ENCODE measurements around the gene DPP6.

Gene DPP6

GRCh38 chr7:154308928-154309327, 256.7 kb downstream of the DPP6 start:
- ChIA-PET CTCF (no interaction called here), POLR2A (no interaction called here)
- Histone ChIP-seq H3K9me3 (ENCODE audit: control extremely low read depth in 1 of 5, control insufficient read depth in 4 of 5, insufficient read depth in 2 of 5, low read depth in 1 of 5, low read length in 4 of 5) (peaks cover 0 to 3% (median 0%) of the 10 kb centered on the region in 5 experiments), H3K27me3 (replicated peaks in 2 of 5; ENCODE audit: control insufficient read depth in 4 of 5, insufficient read depth in 5 of 5, low read length in 4 of 5) (peaks cover 4 to 24% (median 10%) of the 10 kb centered on the region in 5 experiments), H3K4me3 (ENCODE audit: control insufficient read depth in 1 of 7, extremely low read depth in 1 of 7, insufficient read depth in 4 of 7, low read depth in 2 of 7, low read length in 6 of 7) (no peak overlapping the region), H3K4me1 (ENCODE audit: control extremely low read depth in 1 of 4, control insufficient read depth in 4 of 4, insufficient read depth in 4 of 4, low read length in 3 of 4) (no peaks in the 10 kb centered on the region), H3K36me3 (ENCODE audit: control insufficient read depth in 4 of 4, insufficient read depth in 4 of 4, low read length in 3 of 4) (no peaks in the 10 kb centered on the region), H3K27ac (ENCODE audit: insufficient read depth in 1 of 2, low read depth in 1 of 2, low read length in 2 of 2, poor library complexity in 1 of 2, severe bottlenecking in 2 of 2) (no peak overlapping the region)
- WGBS (ENCODE audit: insufficient coverage) = 60% methylated on average over 1 of the region's 5 CpGs
- no peak for DNase-seq

- DNase-seq = no peak
- WGBS (ENCODE audit: insufficient coverage) = 81% methylated on average over 3 of the region's 4 CpGs
- H3K36me3 ChIP-seq (ENCODE audit: control insufficient read depth in 4 of 4, insufficient read depth in 4 of 4, low read length in 3 of 4) = no peaks in the 10 kb centered on the region
- no peaks in the 10 kb centered on the region for H3K4me1 ChIP-seq (ENCODE audit: control extremely low read depth in 1 of 4, control insufficient read depth in 4 of 4, insufficient read depth in 4 of 4, low read length in 3 of 4)
- ChIA-PET POLR2A (no interaction called here), CTCF (no interaction called here)
- H3K27me3 ChIP-seq (replicated peaks in 2 of 5; ENCODE audit: control insufficient read depth in 4 of 5, insufficient read depth in 5 of 5, low read length in 4 of 5) = peaks cover 0 to 13% (median 5%) of the 10 kb centered on the region in 5 experiments
- no peak overlapping the region for H3K4me3 ChIP-seq (ENCODE audit: control insufficient read depth in 1 of 7, extremely low read depth in 1 of 7, insufficient read depth in 4 of 7, low read depth in 2 of 7, low read length in 6 of 7)
- H3K27ac ChIP-seq (ENCODE audit: insufficient read depth in 1 of 2, low read depth in 1 of 2, low read length in 2 of 2, poor library complexity in 1 of 2, severe bottlenecking in 2 of 2) = no peak overlapping the region
- H3K9me3 ChIP-seq (ENCODE audit: control extremely low read depth in 1 of 5, control insufficient read depth in 4 of 5, insufficient read depth in 2 of 5, low read depth in 1 of 5, low read length in 4 of 5) = peaks cover 0 to 3% (median 0%) of the 10 kb centered on the region in 5 experiments
Measured at GRCh38 chr7:154310114-154310513, 257.9 kb downstream of the DPP6 start.

GRCh38 chr7:154324196-154324595, 272.0 kb downstream of the DPP6 start:
- Histone ChIP-seq H3K9me3 (ENCODE audit: control extremely low read depth in 1 of 5, control insufficient read depth in 4 of 5, insufficient read depth in 2 of 5, low read depth in 1 of 5, low read length in 4 of 5) (no peaks in the 10 kb centered on the region), H3K4me3 (ENCODE audit: control insufficient read depth in 1 of 7, extremely low read depth in 1 of 7, insufficient read depth in 4 of 7, low read depth in 2 of 7, low read length in 6 of 7) (no peak overlapping the region), H3K27ac (ENCODE audit: insufficient read depth in 1 of 2, low read depth in 1 of 2, low read length in 2 of 2, poor library complexity in 1 of 2, severe bottlenecking in 2 of 2) (no peak overlapping the region), H3K4me1 (ENCODE audit: control extremely low read depth in 1 of 4, control insufficient read depth in 4 of 4, insufficient read depth in 4 of 4, low read length in 3 of 4) (no peaks in the 10 kb centered on the region), H3K27me3 (replicated peaks in 2 of 5; ENCODE audit: control insufficient read depth in 4 of 5, insufficient read depth in 5 of 5, low read length in 4 of 5) (no peaks in the 10 kb centered on the region), H3K36me3 (ENCODE audit: control insufficient read depth in 4 of 4, insufficient read depth in 4 of 4, low read length in 3 of 4) (no peaks in the 10 kb centered on the region)
- ChIA-PET CTCF (no interaction called here), POLR2A (no interaction called here)
- DNase-seq = no peak
- 95% methylated on average over 7 of the region's 9 CpGs for WGBS (ENCODE audit: insufficient coverage)

GRCh38 chr7:154326421-154326820, 274.2 kb downstream of the DPP6 start:
- no peak for DNase-seq
- Histone ChIP-seq H3K4me3 (ENCODE audit: control insufficient read depth in 1 of 7, extremely low read depth in 1 of 7, insufficient read depth in 4 of 7, low read depth in 2 of 7, low read length in 6 of 7) (no peak overlapping the region), H3K9me3 (ENCODE audit: control extremely low read depth in 1 of 5, control insufficient read depth in 4 of 5, insufficient read depth in 2 of 5, low read depth in 1 of 5, low read length in 4 of 5) (no peaks in the 10 kb centered on the region), H3K36me3 (ENCODE audit: control insufficient read depth in 4 of 4, insufficient read depth in 4 of 4, low read length in 3 of 4) (no peaks in the 10 kb centered on the region), H3K27me3 (replicated peaks in 2 of 5; ENCODE audit: control insufficient read depth in 4 of 5, insufficient read depth in 5 of 5, low read length in 4 of 5) (no peaks in the 10 kb centered on the region), H3K27ac (ENCODE audit: insufficient read depth in 1 of 2, low read depth in 1 of 2, low read length in 2 of 2, poor library complexity in 1 of 2, severe bottlenecking in 2 of 2) (no peak overlapping the region), H3K4me1 (ENCODE audit: control extremely low read depth in 1 of 4, control insufficient read depth in 4 of 4, insufficient read depth in 4 of 4, low read length in 3 of 4) (no peaks in the 10 kb centered on the region)
- ChIA-PET POLR2A (no interaction called here), CTCF (no interaction called here)
- no CpG with 5 or more reads among the region's 3 CpGs for WGBS (ENCODE audit: insufficient coverage)

GRCh38 chr7:154330318-154330717, 278.1 kb downstream of the DPP6 start:
- WGBS (ENCODE audit: insufficient coverage) = 97% methylated on average over 12 of the region's 12 CpGs
- CTCF ChIA-PET = no interaction called here
- no peaks in the 10 kb centered on the region for H3K36me3 ChIP-seq (ENCODE audit: control insufficient read depth in 4 of 4, insufficient read depth in 4 of 4, low read length in 3 of 4)
- H3K4me1 ChIP-seq (ENCODE audit: control extremely low read depth in 1 of 4, control insufficient read depth in 4 of 4, insufficient read depth in 4 of 4, low read length in 3 of 4) = no peaks in the 10 kb centered on the region
- POLR2A ChIA-PET = no interaction called here
- DNase-seq = no peak
- no peak overlapping the region for H3K27ac ChIP-seq (ENCODE audit: insufficient read depth in 1 of 2, low read depth in 1 of 2, low read length in 2 of 2, poor library complexity in 1 of 2, severe bottlenecking in 2 of 2)
- H3K9me3 ChIP-seq (ENCODE audit: control extremely low read depth in 1 of 5, control insufficient read depth in 4 of 5, insufficient read depth in 2 of 5, low read depth in 1 of 5, low read length in 4 of 5) = no peaks in the 10 kb centered on the region
- H3K4me3 ChIP-seq (ENCODE audit: control insufficient read depth in 1 of 7, extremely low read depth in 1 of 7, insufficient read depth in 4 of 7, low read depth in 2 of 7, low read length in 6 of 7) = no peak overlapping the region
- H3K27me3 ChIP-seq (replicated peaks in 2 of 5; ENCODE audit: control insufficient read depth in 4 of 5, insufficient read depth in 5 of 5, low read length in 4 of 5) = no peaks in the 10 kb centered on the region

GRCh38 chr7:154332811-154333580, 280.8 kb downstream of the DPP6 start:
- no peaks in the 10 kb centered on the region for H3K27me3 ChIP-seq (replicated peaks in 2 of 5; ENCODE audit: control insufficient read depth in 4 of 5, insufficient read depth in 5 of 5, low read length in 4 of 5)
- ChIA-PET CTCF (interaction anchor here (0.7 kb wide), 1 partner anchor 43 kb away, joined by 3 read pairs; no protein-coding TSS in a partner anchor), POLR2A (no interaction called here)
- H3K27ac ChIP-seq (ENCODE audit: insufficient read depth in 1 of 2, low read depth in 1 of 2, low read length in 2 of 2, poor library complexity in 1 of 2, severe bottlenecking in 2 of 2) = no peak overlapping the region
- DNase-seq = no peak
- no peaks in the 10 kb centered on the region for H3K9me3 ChIP-seq (ENCODE audit: control extremely low read depth in 1 of 5, control insufficient read depth in 4 of 5, insufficient read depth in 2 of 5, low read depth in 1 of 5, low read length in 4 of 5)
- 87% methylated on average over 15 of the region's 15 CpGs for WGBS (ENCODE audit: insufficient coverage)
- no peak overlapping the region for H3K4me3 ChIP-seq (ENCODE audit: control insufficient read depth in 1 of 7, extremely low read depth in 1 of 7, insufficient read depth in 4 of 7, low read depth in 2 of 7, low read length in 6 of 7)
- H3K36me3 ChIP-seq (ENCODE audit: control insufficient read depth in 4 of 4, insufficient read depth in 4 of 4, low read length in 3 of 4) = no peaks in the 10 kb centered on the region
- H3K4me1 ChIP-seq (ENCODE audit: control extremely low read depth in 1 of 4, control insufficient read depth in 4 of 4, insufficient read depth in 4 of 4, low read length in 3 of 4) = no peaks in the 10 kb centered on the region

- Histone ChIP-seq H3K27ac (ENCODE audit: insufficient read depth in 1 of 2, low read depth in 1 of 2, low read length in 2 of 2, poor library complexity in 1 of 2, severe bottlenecking in 2 of 2) (no peak overlapping the region), H3K4me3 (ENCODE audit: control insufficient read depth in 1 of 7, extremely low read depth in 1 of 7, insufficient read depth in 4 of 7, low read depth in 2 of 7, low read length in 6 of 7) (no peak overlapping the region), H3K4me1 (ENCODE audit: control extremely low read depth in 1 of 4, control insufficient read depth in 4 of 4, insufficient read depth in 4 of 4, low read length in 3 of 4) (no peaks in the 10 kb centered on the region), H3K36me3 (ENCODE audit: control insufficient read depth in 4 of 4, insufficient read depth in 4 of 4, low read length in 3 of 4) (no peaks in the 10 kb centered on the region), H3K27me3 (replicated peaks in 2 of 5; ENCODE audit: control insufficient read depth in 4 of 5, insufficient read depth in 5 of 5, low read length in 4 of 5) (no peaks in the 10 kb centered on the region), H3K9me3 (ENCODE audit: control extremely low read depth in 1 of 5, control insufficient read depth in 4 of 5, insufficient read depth in 2 of 5, low read depth in 1 of 5, low read length in 4 of 5) (no peaks in the 10 kb centered on the region)
- ChIA-PET POLR2A (no interaction called here), CTCF (no interaction called here)
- no peak for DNase-seq
- 96% methylated on average over 12 of the region's 12 CpGs for WGBS (ENCODE audit: insufficient coverage)
Measured at GRCh38 chr7:154336295-154336694, 284.1 kb downstream of the DPP6 start.
